ENCODE measurements around the gene RAPGEF3. TPM values are rescaled to one million over a fixed set of nuclear protein-coding genes. Genes with fewer than 3 reads are reported as not detected.

The RAPGEF3 gene
- total RNA-seq, 2 experiments from 2014 or later = 2.1 to 2.5 TPM

DNA sequence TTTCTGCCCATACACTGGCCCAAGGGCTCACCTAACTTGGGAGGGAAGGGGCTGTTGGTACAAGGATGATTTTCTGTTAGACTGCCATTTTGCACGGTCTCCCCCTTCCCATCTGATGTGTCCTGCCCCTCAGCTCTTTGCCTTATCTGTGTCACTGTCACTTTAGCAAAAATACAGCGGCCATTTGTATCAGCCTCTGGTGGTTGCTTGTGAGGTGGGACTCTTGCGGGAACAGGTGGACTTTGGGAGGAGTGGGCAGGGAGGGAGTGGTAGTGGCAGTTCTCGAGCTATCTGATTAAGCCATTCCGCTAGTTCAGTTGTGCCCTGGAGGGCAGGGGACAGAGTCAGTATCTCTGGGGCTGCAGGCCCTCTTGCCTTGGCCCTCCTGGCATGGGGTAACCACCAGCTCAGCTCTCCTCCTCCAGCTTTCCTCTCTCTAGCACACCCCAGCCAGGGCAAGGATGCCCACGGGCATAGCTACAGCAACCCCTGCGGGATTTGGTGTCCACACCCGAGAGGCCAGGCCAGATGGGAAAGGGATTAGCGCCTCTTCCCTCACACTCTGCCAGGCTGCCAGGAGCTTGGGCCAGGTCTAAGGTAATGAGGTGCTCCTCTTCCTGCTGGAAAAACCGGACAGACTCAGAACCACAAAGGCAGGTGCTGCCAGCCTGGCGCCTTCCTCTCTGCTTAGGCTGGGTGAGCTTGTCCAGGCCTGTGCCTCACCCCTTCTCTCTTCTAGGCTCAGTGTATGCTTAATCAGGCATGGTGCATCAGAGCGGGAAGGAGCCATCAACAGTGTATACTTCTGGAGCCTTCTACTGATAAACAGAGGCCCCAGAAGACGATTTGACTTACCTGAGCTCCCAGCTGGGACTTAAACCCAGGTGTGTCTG is 23.0 kb upstream of the RAPGEF3 start:
- no peak overlapping the region for H3K4me3 Mint-ChIP-seq
- H3K4me1 Mint-ChIP-seq (ENCODE audit: low read depth) = peaks cover 18% of the 10 kb centered on the region
- H3K9me3 Mint-ChIP-seq = no peaks in the 10 kb centered on the region
- DNase-seq = no peak
- peak overlapping the region; percentile 52 for H3K27ac Mint-ChIP-seq
- POLR2A ChIA-PET = interaction anchor here (0.6 to 1.9 kb wide), 5 partner anchors 15 to 40 kb away, joined by 3 to 9 read pairs (median 4); no protein-coding TSS in a partner anchor
- H3K36me3 Mint-ChIP-seq = peaks cover 22% of the 10 kb centered on the region
- H3K27me3 Mint-ChIP-seq = no peaks in the 10 kb centered on the region
- CTCF ChIA-PET = interaction anchor here (0.7 to 18.6 kb wide), 7 partner anchors 10 to 58 kb away, joined by 3 to 837 read pairs (median 8); no protein-coding TSS in a partner anchor
- intact Hi-C loops (cut with micrococcal nuclease) = no loop called here

DNA sequence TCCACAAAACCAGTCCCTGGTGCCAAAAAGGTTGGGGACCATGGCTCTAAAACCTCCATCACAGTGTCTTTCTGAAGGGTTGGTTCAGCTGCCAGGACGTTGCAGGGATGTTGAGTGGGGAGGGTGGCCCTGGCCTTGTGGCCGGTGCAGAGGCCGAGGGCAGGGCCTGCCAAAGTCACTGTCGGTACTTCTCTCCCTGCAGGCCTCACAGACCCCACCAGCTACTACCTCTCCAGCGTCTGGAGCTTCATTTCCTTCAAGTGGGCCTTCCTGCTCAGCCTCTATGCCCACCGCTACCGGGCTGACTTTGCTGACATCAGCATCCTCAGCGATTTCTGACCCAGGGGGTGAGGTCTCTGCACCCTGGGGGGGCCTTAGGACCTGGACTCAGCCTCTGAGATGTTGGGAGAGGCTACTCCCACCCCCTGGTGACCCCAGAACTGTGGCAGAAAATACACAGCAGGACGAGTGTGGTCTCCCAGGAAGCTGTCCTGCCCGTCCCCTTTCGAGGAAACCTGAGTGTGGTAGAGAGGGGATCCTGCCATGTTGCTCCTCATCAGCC is 21.3 kb upstream of the RAPGEF3 start:
- POLR2A ChIA-PET = interaction anchor here (1.0 to 1.8 kb wide), 6 partner anchors 20 to 65 kb away, joined by 3 to 8 read pairs (median 4); no protein-coding TSS in a partner anchor
- intact Hi-C loops (cut with micrococcal nuclease) = loop anchor here (1.0 to 5.0 kb wide), 5 partner anchors 38 to 747 kb away; no protein-coding TSS in a partner anchor
- CTCF ChIA-PET = interaction anchor here (0.7 to 18.6 kb wide), 21 partner anchors 10 to 129 kb away, joined by 3 to 837 read pairs (median 6); no protein-coding TSS in a partner anchor
- Mint-ChIP-seq H3K9me3 (no peaks in the 10 kb centered on the region), H3K27me3 (no peaks in the 10 kb centered on the region), H3K36me3 (peaks cover 7% of the 10 kb centered on the region), H3K4me3 (no peak overlapping the region), H3K27ac (peak overlapping the region; percentile 33), H3K4me1 (ENCODE audit: low read depth) (peaks cover 13% of the 10 kb centered on the region)
- no peak for DNase-seq

DNA sequence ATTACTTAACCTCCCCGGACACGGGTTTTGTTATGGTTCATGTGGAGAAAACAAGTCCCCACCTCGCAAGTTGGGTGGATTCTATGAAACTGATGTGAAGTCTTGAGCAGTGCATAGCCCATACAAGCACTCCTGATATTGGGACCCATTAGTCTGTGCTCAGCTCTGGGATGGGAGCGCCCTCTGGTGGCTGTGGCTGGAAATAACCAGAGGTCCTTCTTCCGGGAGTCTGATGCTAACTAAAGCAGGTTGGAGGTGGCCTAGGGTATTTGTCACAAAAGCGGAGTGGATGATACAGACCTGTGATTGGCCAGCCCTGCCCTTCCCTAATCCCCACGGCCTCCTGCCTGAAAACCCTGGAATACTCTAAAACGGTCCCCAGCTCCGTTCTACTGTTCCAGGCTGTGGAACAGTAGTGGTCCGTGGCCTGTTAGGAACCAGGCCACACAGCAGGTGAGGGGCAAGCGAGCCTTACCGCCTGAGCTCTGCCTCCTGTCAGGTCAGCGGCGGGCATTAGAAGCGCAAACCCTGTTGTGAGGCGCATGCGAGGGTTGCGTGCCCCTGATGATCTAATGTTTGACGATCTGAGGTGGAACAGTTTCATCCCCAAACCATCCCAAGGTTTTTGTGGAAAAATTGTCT is 20.7 kb upstream of the RAPGEF3 start:
- CTCF ChIA-PET = interaction anchor here (0.7 to 18.6 kb wide), 29 partner anchors 8 to 747 kb away, joined by 3 to 837 read pairs (median 5); no protein-coding TSS in a partner anchor
- H3K36me3 Mint-ChIP-seq = peaks cover 3% of the 10 kb centered on the region
- intact Hi-C loops (cut with micrococcal nuclease) = loop anchor here (1.0 to 5.0 kb wide), 5 partner anchors 37 to 747 kb away; no protein-coding TSS in a partner anchor
- no peak overlapping the region for H3K4me3 Mint-ChIP-seq
- H3K4me1 Mint-ChIP-seq (ENCODE audit: low read depth) = peaks cover 17% of the 10 kb centered on the region
- DNase-seq = peak; percentile 95
- H3K27ac Mint-ChIP-seq = no peak overlapping the region
- no peaks in the 10 kb centered on the region for H3K9me3 Mint-ChIP-seq
- no peaks in the 10 kb centered on the region for H3K27me3 Mint-ChIP-seq
- POLR2A ChIA-PET = interaction anchor here (1.0 to 3.0 kb wide), 5 partner anchors 28 to 64 kb away, joined by 3 to 9 read pairs (median 5); no protein-coding TSS in a partner anchor

DNA sequence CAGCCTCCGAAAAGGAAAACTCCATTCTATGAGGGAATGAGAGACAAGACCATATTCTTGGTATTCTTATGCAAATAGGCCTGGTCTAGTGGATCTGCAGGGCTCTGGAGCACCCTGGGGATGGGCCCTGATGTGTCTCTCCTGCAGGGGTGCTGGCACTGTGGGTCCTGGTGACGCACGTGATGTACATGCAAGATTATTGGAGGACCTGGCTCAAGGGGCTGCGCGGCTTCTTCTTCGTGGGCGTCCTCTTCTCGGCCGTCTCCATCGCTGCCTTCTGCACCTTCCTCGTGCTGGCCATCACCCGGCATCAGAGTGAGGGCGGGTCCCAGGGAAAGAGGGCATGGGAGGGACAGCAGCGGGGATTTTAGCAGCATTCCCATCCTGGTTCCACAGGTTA is 20.2 kb upstream of the RAPGEF3 start:
- CTCF ChIA-PET = interaction anchor here (0.9 to 18.6 kb wide), 24 partner anchors 9 to 746 kb away, joined by 3 to 837 read pairs (median 6); partner anchors contain the start of gene VDR
- Mint-ChIP-seq H3K4me1 (ENCODE audit: low read depth) (peaks cover 23% of the 10 kb centered on the region), H3K27me3 (no peaks in the 10 kb centered on the region), H3K27ac (no peak overlapping the region), H3K4me3 (no peak overlapping the region), H3K9me3 (no peaks in the 10 kb centered on the region), H3K36me3 (no peaks in the 10 kb centered on the region)
- intact Hi-C loops (cut with micrococcal nuclease) = loop anchor here (1.0 to 5.0 kb wide), 5 partner anchors 37 to 746 kb away; no protein-coding TSS in a partner anchor
- no peak for DNase-seq
- POLR2A ChIA-PET = interaction anchor here (3.0 kb wide), 1 partner anchor 37 kb away, joined by 9 read pairs; no protein-coding TSS in a partner anchor

DNA sequence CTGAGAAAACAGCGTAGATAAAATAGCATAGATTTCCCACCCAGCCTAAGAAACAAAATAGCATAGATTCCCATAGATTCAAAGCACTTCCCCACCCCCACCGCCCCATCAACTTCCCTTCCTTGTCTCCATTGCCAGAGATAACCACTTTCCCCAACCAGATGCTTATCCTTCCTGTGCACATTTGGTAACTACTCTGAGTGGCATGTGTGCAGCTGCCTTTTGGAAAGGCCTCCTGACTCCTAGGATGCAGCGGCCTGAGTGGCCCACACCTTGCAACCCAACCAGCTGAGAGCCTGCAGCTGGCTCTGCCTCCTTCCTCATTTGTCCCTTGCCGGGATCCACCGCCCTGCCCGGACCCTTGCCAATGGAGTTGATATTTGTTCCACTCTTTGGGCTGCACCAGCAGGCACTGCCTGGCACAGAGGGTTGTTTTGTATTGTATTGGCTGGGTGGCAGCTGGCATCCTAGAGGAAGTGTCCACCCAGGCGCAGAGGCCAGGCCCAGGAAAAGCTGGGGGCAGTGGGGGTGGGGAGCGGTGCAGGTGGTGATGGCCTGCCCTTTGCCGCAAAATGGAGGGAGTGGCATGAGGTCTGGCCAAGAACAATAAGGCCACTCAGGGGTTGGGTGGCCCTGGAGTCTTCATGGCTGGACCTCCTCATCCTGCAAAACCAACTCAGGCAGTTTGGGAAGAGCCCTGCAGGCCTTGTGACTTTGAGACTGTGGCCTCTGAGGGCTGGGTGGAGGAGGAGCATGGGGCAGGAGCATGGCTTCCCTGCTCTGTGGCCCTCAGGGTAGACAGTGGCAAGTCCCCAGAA is 19.3 kb upstream of the RAPGEF3 start:
- ChIA-PET CTCF (interaction anchor here (0.9 to 18.6 kb wide), 27 partner anchors 8 to 745 kb away, joined by 3 to 837 read pairs (median 4); partner anchors contain the start of genes RAPGEF3 and VDR), POLR2A (interaction anchor here (1.0 to 3.0 kb wide), 5 partner anchors 11 to 36 kb away, joined by 3 to 9 read pairs (median 3); no protein-coding TSS in a partner anchor)
- DNase-seq = no peak
- Mint-ChIP-seq H3K9me3 (no peaks in the 10 kb centered on the region), H3K36me3 (no peaks in the 10 kb centered on the region), H3K4me1 (ENCODE audit: low read depth) (peaks cover 23% of the 10 kb centered on the region), H3K27ac (no peak overlapping the region), H3K27me3 (no peaks in the 10 kb centered on the region), H3K4me3 (no peak overlapping the region)
- intact Hi-C loops (cut with micrococcal nuclease) = loop anchor here (2.0 to 5.0 kb wide), 2 partner anchors 126 to 745 kb away; no protein-coding TSS in a partner anchor

DNA sequence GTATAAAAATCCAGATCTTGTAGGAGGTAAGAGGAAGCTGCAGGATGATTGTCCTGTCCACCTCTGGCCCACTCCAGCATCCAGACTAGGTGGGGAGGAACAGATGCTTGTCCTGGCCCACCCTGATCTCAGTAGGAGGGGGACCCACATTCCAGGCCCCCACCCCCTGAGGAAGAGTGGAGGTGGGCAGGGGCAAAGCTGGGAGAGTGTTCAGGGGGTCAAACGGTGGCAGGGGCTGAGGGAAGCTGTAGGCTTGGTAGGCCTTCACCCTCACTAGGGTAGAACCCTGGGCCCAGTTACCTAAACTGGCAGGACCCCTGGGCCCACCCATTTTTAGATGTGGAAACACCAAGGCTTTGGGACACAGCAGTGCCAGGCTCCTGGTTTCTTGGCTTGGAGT is 18.5 kb upstream of the RAPGEF3 start:
- Mint-ChIP-seq H3K36me3 (no peaks in the 10 kb centered on the region), H3K4me3 (no peak overlapping the region), H3K27ac (no peak overlapping the region), H3K4me1 (ENCODE audit: low read depth) (peaks cover 25% of the 10 kb centered on the region), H3K27me3 (no peaks in the 10 kb centered on the region), H3K9me3 (no peaks in the 10 kb centered on the region)
- no peak for DNase-seq
- ChIA-PET POLR2A (interaction anchor here (1.0 to 3.0 kb wide), 7 partner anchors 10 to 128 kb away, joined by 3 to 9 read pairs (median 3); partner anchors contain the start of gene VDR), CTCF (interaction anchor here (0.9 to 18.6 kb wide), 13 partner anchors 8 to 66 kb away, joined by 3 to 837 read pairs (median 4); partner anchors contain the start of gene RAPGEF3)
- intact Hi-C loops (cut with micrococcal nuclease) = loop anchor here (5.0 kb wide), 1 partner anchor 125 kb away; no protein-coding TSS in a partner anchor

DNA sequence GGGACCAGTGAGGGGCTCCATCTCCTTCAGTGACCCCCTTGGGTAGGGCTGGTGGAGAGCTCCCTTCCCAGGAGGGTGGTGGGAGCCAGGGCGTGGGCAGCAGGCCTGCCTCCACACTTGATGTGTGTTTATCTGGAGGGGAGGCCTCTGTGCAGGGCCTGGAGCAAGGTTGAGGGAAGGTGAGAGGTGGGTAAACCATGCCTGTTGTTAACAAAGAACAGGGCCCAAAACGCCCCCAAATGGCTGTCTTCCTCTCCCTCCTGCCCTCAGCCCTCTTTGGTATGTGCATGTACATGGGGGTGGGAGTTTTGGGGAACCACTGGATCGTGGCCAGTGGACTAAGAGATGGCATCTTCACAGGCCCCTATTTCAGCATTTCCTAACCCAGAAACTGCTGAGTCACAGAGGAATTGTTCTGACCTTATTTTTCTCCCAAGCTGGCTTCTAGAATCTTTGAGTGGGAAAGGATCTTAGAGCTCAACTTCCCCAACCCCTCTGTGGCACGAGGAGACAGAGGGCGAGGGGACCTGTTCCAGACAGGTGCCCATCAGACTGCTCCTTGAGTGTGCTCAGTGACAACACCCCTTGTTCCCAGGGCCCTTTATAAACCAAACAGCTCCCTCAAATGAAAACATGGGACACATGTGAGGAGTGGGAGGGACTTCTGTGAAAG is 17.9 kb upstream of the RAPGEF3 start:
- ChIA-PET POLR2A (interaction anchor here (1.0 to 3.0 kb wide), 5 partner anchors 10 to 129 kb away, joined by 3 to 9 read pairs (median 3); partner anchors contain the start of gene VDR), CTCF (interaction anchor here (0.9 to 18.6 kb wide), 12 partner anchors 8 to 66 kb away, joined by 3 to 837 read pairs (median 4); partner anchors contain the start of gene RAPGEF3)
- peaks cover 25% of the 10 kb centered on the region for H3K4me1 Mint-ChIP-seq (ENCODE audit: low read depth)
- no peaks in the 10 kb centered on the region for H3K36me3 Mint-ChIP-seq
- H3K9me3 Mint-ChIP-seq = no peaks in the 10 kb centered on the region
- no peak overlapping the region for H3K4me3 Mint-ChIP-seq
- no peak overlapping the region for H3K27ac Mint-ChIP-seq
- DNase-seq = no peak
- no peaks in the 10 kb centered on the region for H3K27me3 Mint-ChIP-seq
- intact Hi-C loops (cut with micrococcal nuclease) = loop anchor here (5.0 kb wide), 1 partner anchor 124 kb away; no protein-coding TSS in a partner anchor

DNA sequence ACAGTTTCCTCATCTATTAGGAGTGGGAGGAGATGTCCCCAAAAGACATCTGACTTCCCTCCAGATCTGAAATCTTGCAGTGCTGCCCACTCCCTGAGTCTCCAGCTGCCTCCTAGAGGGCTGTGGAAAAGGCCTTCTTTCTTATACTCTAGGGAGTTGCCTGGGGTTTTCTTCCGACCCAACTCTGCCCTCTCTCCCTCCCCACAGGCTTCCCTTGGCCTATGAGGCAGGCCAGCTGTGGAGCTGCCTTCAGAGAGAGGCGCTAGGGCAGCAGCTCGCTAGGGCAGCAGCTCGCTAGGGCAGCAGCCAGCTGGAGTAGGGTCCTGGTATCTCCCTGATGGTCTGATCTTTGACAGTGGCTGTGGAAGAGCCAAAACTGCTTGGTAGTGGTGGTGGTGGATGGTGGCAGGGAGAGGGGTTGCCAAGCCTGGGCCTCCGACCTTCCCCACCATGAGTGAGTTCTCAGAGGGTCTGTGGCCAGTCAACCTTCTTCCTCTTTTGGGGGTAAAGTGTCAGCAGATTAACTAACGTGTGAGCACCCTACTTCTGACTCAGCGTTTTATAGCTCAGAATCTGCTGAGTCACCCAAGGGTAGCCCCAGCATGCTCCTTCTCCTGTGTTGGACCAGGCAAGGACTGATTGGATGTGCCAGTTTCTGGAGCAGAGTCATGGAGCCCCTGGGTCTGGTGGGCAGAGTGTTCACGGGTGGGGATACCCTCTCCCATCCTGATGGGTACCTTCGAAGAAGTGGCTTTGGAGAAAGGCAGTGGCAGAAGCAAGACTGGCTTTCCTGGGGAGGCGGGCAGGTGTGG is 16.6 kb upstream of the RAPGEF3 start:
- no peak overlapping the region for H3K27ac Mint-ChIP-seq
- intact Hi-C loops (cut with micrococcal nuclease) = loop anchor here (5.0 kb wide), 1 partner anchor 123 kb away; no protein-coding TSS in a partner anchor
- ChIA-PET POLR2A (interaction anchor here (1.2 kb wide), 1 partner anchor 19 kb away, joined by 3 read pairs; no protein-coding TSS in a partner anchor), CTCF (interaction anchor here (0.9 to 18.6 kb wide), 6 partner anchors 8 to 188 kb away, joined by 3 to 837 read pairs (median 20); partner anchors contain the start of genes RAPGEF3 and TMEM106C)
- H3K36me3 Mint-ChIP-seq = no peaks in the 10 kb centered on the region
- H3K27me3 Mint-ChIP-seq = no peaks in the 10 kb centered on the region
- no peaks in the 10 kb centered on the region for H3K9me3 Mint-ChIP-seq
- no peak for DNase-seq
- H3K4me3 Mint-ChIP-seq = peak overlapping the region; percentile 40
- peaks cover 25% of the 10 kb centered on the region for H3K4me1 Mint-ChIP-seq (ENCODE audit: low read depth)

DNA sequence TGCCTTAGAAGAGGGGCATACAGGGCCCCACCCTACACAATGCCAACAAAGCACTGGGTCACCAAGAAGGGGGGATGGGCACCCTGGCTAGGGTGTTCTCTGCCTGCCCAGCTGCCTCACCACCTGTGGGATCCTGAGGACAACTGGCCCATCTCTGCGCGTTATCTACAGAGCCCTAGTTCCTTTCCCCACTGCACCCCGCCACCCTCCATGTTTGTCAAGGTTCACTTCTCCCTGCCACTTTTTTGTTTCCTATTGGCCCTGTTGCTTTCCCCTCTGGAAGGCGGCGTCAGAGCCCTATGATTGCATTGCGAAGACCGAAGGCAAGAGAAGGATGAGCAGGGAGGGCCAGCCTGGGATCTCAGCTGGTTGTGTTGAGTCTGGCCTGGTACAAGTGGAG is 16.0 kb upstream of the RAPGEF3 start:
- Mint-ChIP-seq H3K4me3 (peak overlapping the region; percentile 85), H3K27ac (no peak overlapping the region), H3K27me3 (no peaks in the 10 kb centered on the region), H3K9me3 (no peaks in the 10 kb centered on the region), H3K36me3 (no peaks in the 10 kb centered on the region), H3K4me1 (ENCODE audit: low read depth) (peaks cover 25% of the 10 kb centered on the region)
- ChIA-PET POLR2A (interaction anchor here (1.2 kb wide), 1 partner anchor 19 kb away, joined by 3 read pairs; no protein-coding TSS in a partner anchor), CTCF (interaction anchor here (0.9 to 18.6 kb wide), 4 partner anchors 16 to 69 kb away, joined by 3 to 837 read pairs (median 74); partner anchors contain the start of genes RAPGEF3 and RPAP3)
- no peak for DNase-seq
- intact Hi-C loops (cut with micrococcal nuclease) = loop anchor here (5.0 kb wide), 1 partner anchor 122 kb away; no protein-coding TSS in a partner anchor

Measured in activated CD4-positive, alpha-beta memory T cell treated with anti-CD3 and anti-CD28 coated beads for 36 hours (primary cell).